HepG2 (cell line): ENCODE measurements around the gene C11orf91.

ENCODE experiments used
- ARNTL ChIP-seq: sonication (generic); formaldehyde crosslinking; IDR thresholded peaks from 2 replicates; pipeline ENCODE4 v1.4.0; 2020; ENCODE audit warnings: mild to moderate bottlenecking, missing genetic modification reagents
- EP300 ChIP-seq, 3 experiments: sonication (generic) in 1 of 3; formaldehyde crosslinking in 1 of 3; IDR thresholded peaks; 2 replicates each; pipeline versions ENCODE4 v1.5.1 to v1.6.1; 2011 to 2020; ENCODE audit warnings: low read depth in 2 of 3, low read length in 2 of 3, borderline replicate concordance in 1 of 3, improper control_type of control experiment in 1 of 3, mild to moderate bottlenecking in 1 of 3, missing genetic modification reagents in 1 of 3, moderate library complexity in 1 of 3
- MEIS1 ChIP-seq: sonication (generic); formaldehyde crosslinking; IDR thresholded peaks from 2 replicates; pipeline ENCODE4 v1.9.0; 2021; ENCODE audit warnings: mild to moderate bottlenecking, missing genetic modification reagents, moderate library complexity, borderline replicate concordance

- TF ChIP-seq MEIS1 (CRISPR knock-in tag) (no peak), EP300 (IDR thresholded peaks at IDR 0.05; ENCODE audit: low read depth in 2 of 2, low read length in 2 of 2) (no peak), EP300 (CRISPR knock-in tag; IDR thresholded peaks at IDR 0.05; ENCODE audit: borderline replicate concordance) (no peak), ARNTL (CRISPR knock-in tag) (no peak)
Measured at GRCh38 chr11:33725496-33725895, 24.9 kb upstream of the C11orf91 start.
